Liver (tissue), 9 donors: ENCODE measurements around the gene EPHB2. TPM values are rescaled to one million over a fixed set of nuclear protein-coding genes. Genes with fewer than 3 reads are reported as not detected.

ENCODE experiments used
- DNase-seq: peaks from one replicate; pipeline ENCODE4 v3.0.0-alpha.2; 2017; ENCODE audit warnings: low spot score
- H3K27ac ChIP-seq, 2 donors: one replicate each; pipeline ENCODE4 v1.7.0; 2013; ENCODE audit warnings: inconsistent platforms in 2 of 2, low read length in 2 of 2, control low read depth in 1 of 2, low read depth in 1 of 2, mild to moderate bottlenecking in 1 of 2
- H3K27me3 ChIP-seq, 4 donors: one replicate each; pipeline versions ENCODE4 v1.6.1 to v1.7.0; 2013; ENCODE audit warnings: low read length in 3 of 4, inconsistent platforms in 1 of 4, mild to moderate bottlenecking in 1 of 4, moderate library complexity in 1 of 4; ENCODE audit not compliant: control insufficient read depth in 4 of 4, insufficient read depth in 4 of 4
- H3K36me3 ChIP-seq, 4 donors: one replicate each; pipeline versions ENCODE4 v1.6.1 to v1.7.0; 2013; ENCODE audit warnings: low read length in 3 of 4, mild to moderate bottlenecking in 3 of 4, low read depth in 1 of 4, moderate library complexity in 1 of 4; ENCODE audit not compliant: control insufficient read depth in 4 of 4, insufficient read depth in 3 of 4
- H3K4me1 ChIP-seq, 4 donors: one replicate each; pipeline versions ENCODE4 v1.6.1 to v1.7.0; 2013; ENCODE audit warnings: low read length in 3 of 4, mild to moderate bottlenecking in 3 of 4, moderate library complexity in 1 of 4; ENCODE audit not compliant: control insufficient read depth in 4 of 4, insufficient read depth in 4 of 4
- H3K4me3 ChIP-seq, 3 donors: one replicate each; pipeline versions ENCODE4 v1.6.1 to v1.7.0; 2013; ENCODE audit warnings: low read length in 3 of 3, control low read depth in 1 of 3, low read depth in 1 of 3, mild to moderate bottlenecking in 1 of 3
- H3K9ac ChIP-seq, 2 donors: one replicate each; pipeline ENCODE4 v1.7.0; 2013; ENCODE audit warnings: low read length in 2 of 2, mild to moderate bottlenecking in 2 of 2, moderate library complexity in 2 of 2, control low read depth in 1 of 2, low read depth in 1 of 2
- H3K9me3 ChIP-seq, 4 donors: one replicate each; pipeline versions ENCODE4 v1.6.1 to v1.7.0; 2013; ENCODE audit warnings: low read length in 3 of 4; ENCODE audit not compliant: control insufficient read depth in 4 of 4
- ATF3 ChIP-seq: IDR thresholded peaks from 2 replicates; pipeline ENCODE4 v1.6.1; 2016; ENCODE audit warnings: antibody characterized with exemption
- CTCF ChIP-seq: fragments of 150-350 bp; IDR thresholded peaks from 2 replicates; pipeline ENCODE4 v1.5.1; 2017; ENCODE audit warnings: improper control_type of control experiment, low read depth, low read length; ENCODE audit not compliant: missing input control
- EGR1 ChIP-seq, 2 donors: IDR thresholded peaks; 2 replicates each; pipeline ENCODE4 v1.6.1; 2016 to 2018; ENCODE audit warnings: antibody characterized with exemption in 2 of 2, low read depth in 2 of 2
- FOXA1 ChIP-seq: IDR thresholded peaks from 2 replicates; pipeline ENCODE4 v1.6.1; 2016; ENCODE audit warnings: antibody characterized with exemption
- FOXA2 ChIP-seq: IDR thresholded peaks from 2 replicates; pipeline ENCODE4 v1.6.1; 2016; ENCODE audit warnings: antibody characterized with exemption
- GABPA ChIP-seq, 2 donors: IDR thresholded peaks in 1 of 2; conservative IDR thresholded peaks in 1 of 2; 2 replicates each; pipeline ENCODE4 v1.6.1; 2016; ENCODE audit warnings: antibody characterized with exemption in 2 of 2, mild to moderate bottlenecking in 1 of 2, moderate library complexity in 1 of 2
- HNF4A ChIP-seq, 2 donors: conservative IDR thresholded peaks; 2 replicates each; pipeline ENCODE4 v1.6.1; 2016; ENCODE audit warnings: antibody characterized with exemption in 2 of 2, mild to moderate bottlenecking in 2 of 2
- HNF4G ChIP-seq: IDR thresholded peaks from 2 replicates; pipeline ENCODE4 v1.6.1; 2016; ENCODE audit warnings: antibody characterized with exemption
- JUND ChIP-seq, 2 donors: IDR thresholded peaks; 2 replicates each; pipeline ENCODE4 v1.6.1; 2016; ENCODE audit warnings: antibody characterized with exemption in 2 of 2
- MAX ChIP-seq: IDR thresholded peaks from 2 replicates; pipeline ENCODE4 v1.6.1; 2016; ENCODE audit warnings: antibody characterized with exemption
- NR2F2 ChIP-seq: IDR thresholded peaks from 2 replicates; pipeline ENCODE4 v1.6.1; 2016; ENCODE audit warnings: antibody characterized with exemption
- RAD21 ChIP-seq, 2 donors: IDR thresholded peaks; 2 replicates each; pipeline ENCODE4 v1.6.1; 2016; ENCODE audit warnings: antibody characterized with exemption in 2 of 2, mild to moderate bottlenecking in 2 of 2
- REST ChIP-seq: IDR thresholded peaks from 2 replicates; pipeline ENCODE4 v1.6.1; 2016; ENCODE audit warnings: antibody characterized with exemption, mild to moderate bottlenecking
- RXRA ChIP-seq, 2 donors: IDR thresholded peaks; 2 replicates each; pipeline ENCODE4 v1.6.1; 2017 to 2018; ENCODE audit warnings: antibody characterized with exemption in 2 of 2, mild to moderate bottlenecking in 1 of 2
- SP1 ChIP-seq: IDR thresholded peaks from 2 replicates; pipeline ENCODE4 v1.6.1; 2018; ENCODE audit warnings: antibody characterized with exemption, mild to moderate bottlenecking
- TAF1 ChIP-seq: conservative IDR thresholded peaks from 2 replicates; pipeline ENCODE4 v1.6.1; 2016; ENCODE audit warnings: antibody characterized with exemption, mild to moderate bottlenecking
- YY1 ChIP-seq: IDR thresholded peaks from 2 replicates; pipeline ENCODE4 v1.6.1; 2016; ENCODE audit warnings: antibody characterized with exemption, mild to moderate bottlenecking
- ZBTB33 ChIP-seq: IDR thresholded peaks from 2 replicates; pipeline ENCODE4 v1.6.1; 2016; ENCODE audit warnings: antibody characterized with exemption
- WGBS: extraction: QIAGEN DNeasy Blood & Tissue Kit; methylation state at CpG from one replicate; pipeline ENCODE4 v1.1.7; 2013; 5-methylcytosine and 5-hydroxymethylcytosine counted together
- polyA plus RNA-seq, 2 donors: library from polyadenylated mRNA; stranded (reverse) in 1 of 2; unstranded in 1 of 2; fragments of 200-250 nt in 1 of 2; fragments of >200 nt in 1 of 2; fragmentation: Nextera tagmentation in 1 of 2; extraction: Ambion mirVana in 1 of 2; gene quantifications; one replicate each; pipeline versions ENCODE4 v1.2.1 to v1.2.3, GENCODE V29; 2013 to 2015
- total RNA-seq, 2 donors: library from RNA; depleted of rRNA; stranded (reverse); fragments of >200 nt; gene quantifications; one replicate each; pipeline ENCODE4 v1.2.3, GENCODE V29; 2014
- donor health status: healthy.
- donor health status: healthy.
- donor health status: healthy.
- donor health status: healthy.
- donor health status: healthy.

Gene EPHB2
- total and polyA plus RNA-seq, 4 donors, result 0.07 to 1.0 (median 0.38) TPM

GRCh38 chr1:22910986-22911651 lies 200.5 kb downstream of the EPHB2 start:
- Histone ChIP-seq H3K36me3 (no peaks in the 10 kb centered on the region), H3K4me1 (no peaks in the 10 kb centered on the region), H3K9ac (no peak overlapping the region), H3K27ac (no peak overlapping the region), H3K9me3 (no peaks in the 10 kb centered on the region), H3K4me3 (no peak overlapping the region), H3K27me3 (peaks cover 0 to 2% (median 0%) of the 10 kb centered on the region in 4 donors)
- TF ChIP-seq JUND (IDR thresholded peaks at IDR 0.05) (no peak), FOXA1 (no peak), FOXA2 (no peak), TAF1 (no peak), ATF3 (no peak), GABPA (IDR thresholded peaks at IDR 0.05 in 1 of 2, conservative IDR thresholded peaks at IDR 0.05 in 1 of 2) (no peak), MAX (no peak), ZBTB33 (no peak), SP1 (no peak), EGR1 (IDR thresholded peaks at IDR 0.05; ENCODE audit: low read depth in 2 of 2) (no peak), RAD21 (IDR thresholded peaks at IDR 0.05) (no peak), CTCF (no peak), YY1 (no peak), HNF4G (no peak), HNF4A (conservative IDR thresholded peaks at IDR 0.05) (no peak), REST (no peak)
- no peak for DNase-seq
- WGBS, result 88% methylated on average over 5 of the region's 5 CpGs

- WGBS, result 93% methylated on average over 16 of the region's 16 CpGs
- Histone ChIP-seq H3K9ac (no peak overlapping the region), H3K9me3 (no peaks in the 10 kb centered on the region), H3K27me3 (peaks cover 0 to 2% (median 0%) of the 10 kb centered on the region in 4 donors), H3K4me3 (no peak overlapping the region), H3K4me1 (no peaks in the 10 kb centered on the region), H3K36me3 (no peaks in the 10 kb centered on the region), H3K27ac (no peak overlapping the region)
- DNase-seq, result no peak
- TF ChIP-seq FOXA2, result no peak
- TF ChIP-seq RAD21 (IDR thresholded peaks at IDR 0.05), result no peak
- no peak for TF ChIP-seq FOXA1
- TF ChIP-seq YY1, result no peak
- no peak for TF ChIP-seq RXRA (IDR thresholded peaks at IDR 0.05)
- TF ChIP-seq GABPA (IDR thresholded peaks at IDR 0.05 in 1 of 2, conservative IDR thresholded peaks at IDR 0.05 in 1 of 2), result no peak
- TF ChIP-seq ZBTB33, result no peak
- TF ChIP-seq NR2F2, result no peak
- TF ChIP-seq TAF1, result no peak
- TF ChIP-seq SP1, result no peak
- TF ChIP-seq CTCF, result no peak
- TF ChIP-seq ATF3, result no peak
- TF ChIP-seq MAX, result no peak
- no peak for TF ChIP-seq JUND (IDR thresholded peaks at IDR 0.05)
These were observed 201.7 kb downstream of the EPHB2 start for GRCh38 chr1:22912311-22912710.
